Bronchial epithelial cell (primary cell): Measurements from ENCODE around the gene NXN. TPM values are rescaled to one million over a fixed set of nuclear protein-coding genes. Genes with fewer than 3 reads are reported as not detected.

Source experiments
- DNase-seq: peaks from one replicate; pipeline ENCODE4 v3.0.0-alpha.2; 2010; ENCODE audit warnings: low read depth
- FAIRE-seq: peaks from 2 replicates; lab custom pipeline; 2011; peaks lifted over from hg19 to GRCh38; lab: Jason Lieb, UNC
- H3K27me3 ChIP-seq: 2 replicates; pipeline ENCODE4 v1.5.1; 2011; ENCODE audit warnings: low read length; ENCODE audit not compliant: control insufficient read depth, insufficient read depth
- H3K36me3 ChIP-seq: 2 replicates; pipeline ENCODE4 v1.5.1; 2011; ENCODE audit warnings: low read length; ENCODE audit not compliant: control insufficient read depth, insufficient read depth
- H3K4me3 ChIP-seq: 2 replicates; pipeline ENCODE4 v1.5.1; 2011; ENCODE audit warnings: mild to moderate bottlenecking, low read depth, low read length, control low read depth
- total RNA-seq: library from RNA; depleted of rRNA; stranded (reverse); fragments of >200 nt; gene quantifications from 2 replicates; pipeline ENCODE4 v1.2.1, GENCODE V29; 2014
- TF ChIP-seq, protein P1 (sequence below): IDR thresholded peaks from 2 replicates; pipeline ENCODE4 v1.5.1; 2011; ENCODE audit warnings: mild to moderate bottlenecking, moderate library complexity, low read length, control low read depth, inconsistent platforms; ENCODE audit not compliant: insufficient read depth, severe bottlenecking

The NXN gene
- total RNA-seq, 1 donor from 2014 or later = 70.3 TPM

DNA sequence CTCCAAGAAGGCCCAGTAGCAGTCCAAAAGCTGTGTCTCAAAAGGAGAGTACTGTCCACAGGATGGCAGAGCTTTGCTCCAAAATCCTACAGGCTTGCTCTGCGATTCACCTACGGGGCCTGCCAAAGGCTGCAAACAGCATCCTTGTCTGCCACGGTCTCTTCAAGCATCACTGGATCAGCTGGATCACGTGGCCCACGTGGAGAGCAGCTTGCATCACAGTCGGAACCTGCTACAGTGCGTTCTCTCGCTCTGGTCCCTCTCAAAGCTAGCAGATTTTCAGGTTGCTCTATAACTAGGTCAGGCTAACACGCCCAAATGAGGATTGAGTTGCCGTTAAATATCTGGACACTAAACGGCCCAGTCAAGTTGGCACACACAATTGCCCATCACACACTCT is 9.0 kb upstream of the NXN start:
- DNase-seq (no peak), FAIRE-seq (no peak)
- TF ChIP-seq, protein P1, sequence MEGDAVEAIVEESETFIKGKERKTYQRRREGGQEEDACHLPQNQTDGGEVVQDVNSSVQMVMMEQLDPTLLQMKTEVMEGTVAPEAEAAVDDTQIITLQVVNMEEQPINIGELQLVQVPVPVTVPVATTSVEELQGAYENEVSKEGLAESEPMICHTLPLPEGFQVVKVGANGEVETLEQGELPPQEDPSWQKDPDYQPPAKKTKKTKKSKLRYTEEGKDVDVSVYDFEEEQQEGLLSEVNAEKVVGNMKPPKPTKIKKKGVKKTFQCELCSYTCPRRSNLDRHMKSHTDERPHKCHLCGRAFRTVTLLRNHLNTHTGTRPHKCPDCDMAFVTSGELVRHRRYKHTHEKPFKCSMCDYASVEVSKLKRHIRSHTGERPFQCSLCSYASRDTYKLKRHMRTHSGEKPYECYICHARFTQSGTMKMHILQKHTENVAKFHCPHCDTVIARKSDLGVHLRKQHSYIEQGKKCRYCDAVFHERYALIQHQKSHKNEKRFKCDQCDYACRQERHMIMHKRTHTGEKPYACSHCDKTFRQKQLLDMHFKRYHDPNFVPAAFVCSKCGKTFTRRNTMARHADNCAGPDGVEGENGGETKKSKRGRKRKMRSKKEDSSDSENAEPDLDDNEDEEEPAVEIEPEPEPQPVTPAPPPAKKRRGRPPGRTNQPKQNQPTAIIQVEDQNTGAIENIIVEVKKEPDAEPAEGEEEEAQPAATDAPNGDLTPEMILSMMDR = no peak
- H3K36me3 ChIP-seq = no peaks in the 10 kb centered on the region
- H3K4me3 ChIP-seq = no peak overlapping the region
- no peaks in the 10 kb centered on the region for H3K27me3 ChIP-seq

DNA sequence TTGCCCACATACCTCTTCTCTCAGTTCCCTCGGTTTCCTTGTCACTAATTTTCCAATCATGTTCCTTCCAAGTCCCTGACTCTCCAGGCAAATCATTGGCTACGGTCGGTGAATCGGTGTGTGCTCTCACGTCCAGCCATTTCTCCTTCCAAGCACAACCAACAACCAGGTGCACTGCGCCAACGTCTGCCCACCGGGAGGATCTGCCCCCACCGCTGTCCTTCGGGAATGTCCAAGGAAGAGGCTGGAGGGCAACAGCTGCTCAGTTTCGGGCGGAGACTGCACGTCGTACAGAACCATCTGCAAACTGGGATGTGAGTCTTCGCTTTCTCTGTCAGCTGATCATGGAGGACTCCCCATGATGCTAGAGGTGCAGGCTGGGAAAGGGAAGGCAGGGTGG is 8.4 kb upstream of the NXN start:
- TF ChIP-seq, protein P1 = no peak
- FAIRE-seq (peak; percentile 7), DNase-seq (no peak)
- H3K4me3 ChIP-seq = no peak overlapping the region
- H3K36me3 ChIP-seq = no peaks in the 10 kb centered on the region
- H3K27me3 ChIP-seq = no peaks in the 10 kb centered on the region

DNA sequence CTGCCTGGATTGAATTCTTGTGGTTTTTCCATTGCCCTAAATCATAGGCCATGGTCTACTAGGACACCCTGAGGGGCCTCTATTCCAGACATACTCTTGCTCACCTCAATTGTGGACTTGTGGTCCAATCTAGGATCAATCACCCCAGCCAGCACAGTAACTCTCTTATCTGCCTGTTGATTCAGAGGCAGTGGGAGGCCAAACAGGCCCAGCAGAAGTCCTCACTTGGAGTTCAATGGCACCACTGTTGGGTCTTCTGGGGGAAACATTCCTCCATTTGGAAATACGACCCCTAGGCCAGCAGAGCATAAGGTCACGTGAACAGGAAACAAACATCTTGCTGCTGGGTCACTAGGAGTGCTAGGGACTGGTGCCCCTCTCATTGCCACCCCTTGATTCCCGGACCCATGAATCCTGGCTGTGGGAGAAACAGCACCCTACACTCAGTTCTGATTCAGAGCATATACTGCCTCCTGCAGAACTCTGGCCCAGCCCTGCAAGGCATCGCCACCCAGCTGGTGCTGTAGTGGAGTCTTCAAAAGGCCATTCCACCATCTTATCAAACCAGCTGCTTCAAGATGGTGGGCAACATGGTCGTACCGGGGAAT is 6.8 kb upstream of the NXN start:
- no peaks in the 10 kb centered on the region for H3K27me3 ChIP-seq
- no peak overlapping the region for H3K4me3 ChIP-seq
- TF ChIP-seq, protein P1 = no peak
- FAIRE-seq (peak; percentile 83), DNase-seq (no peak)
- no peaks in the 10 kb centered on the region for H3K36me3 ChIP-seq

DNA sequence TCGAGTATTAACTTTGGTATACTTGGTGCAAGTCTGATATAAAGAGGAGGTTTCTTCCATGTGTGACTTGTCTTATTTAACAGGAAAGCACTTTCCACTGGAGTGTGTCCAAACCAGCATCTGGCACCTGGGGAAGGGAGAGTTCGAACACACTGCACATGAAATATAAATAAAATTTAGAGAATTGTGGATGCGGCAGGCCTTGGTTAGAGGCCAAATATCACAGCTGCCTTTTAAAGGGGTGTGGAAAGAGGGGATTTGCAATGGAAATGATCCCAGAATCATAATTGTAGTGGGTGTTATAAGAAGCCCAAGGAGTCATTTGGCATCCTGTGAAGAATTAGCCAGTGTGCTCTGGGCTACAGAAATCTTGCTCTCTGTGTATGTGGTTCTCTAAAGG is 4.3 kb upstream of the NXN start:
- H3K4me3 ChIP-seq = no peak overlapping the region
- no peak for DNase-seq
- TF ChIP-seq, protein P1 = no peak
- no peaks in the 10 kb centered on the region for H3K36me3 ChIP-seq
- FAIRE-seq = no peak
- no peaks in the 10 kb centered on the region for H3K27me3 ChIP-seq

DNA sequence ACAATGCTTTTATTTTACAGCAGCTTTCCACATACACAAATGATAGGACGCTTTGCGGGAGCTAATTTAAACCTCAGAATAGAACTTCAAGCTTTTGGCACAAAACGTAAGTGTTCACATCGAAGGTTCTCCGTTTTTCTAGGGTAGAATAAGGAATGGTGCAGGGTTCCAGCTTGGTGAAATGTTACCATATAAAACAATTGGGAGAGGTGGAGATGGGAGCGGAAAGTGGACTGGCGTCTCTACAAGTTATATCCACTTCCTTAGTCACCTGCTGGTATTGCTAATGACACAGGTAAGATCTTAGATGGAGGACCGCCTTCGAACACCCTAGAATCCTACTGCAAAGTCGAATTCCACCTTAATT is 1.7 kb upstream of the NXN start:
- Histone ChIP-seq H3K4me3 (no peak overlapping the region), H3K36me3 (no peaks in the 10 kb centered on the region), H3K27me3 (no peaks in the 10 kb centered on the region)
- DNase-seq = no peak
- TF ChIP-seq, protein P1 = no peak
- no peak for FAIRE-seq
